Urinary bladder (tissue), 4 donors: ENCODE results near the gene PCDHGC3. TPM values are rescaled to one million over a fixed set of nuclear protein-coding genes. Genes with fewer than 3 reads are reported as not detected.
A peak's percentile ranks its signal among the peaks of the same experiment; 100 is the strongest.

Experiments
- DNase-seq: peaks from one replicate; pipeline ENCODE4 v3.0.0-alpha.2; 2015; ENCODE audit errors: extremely low spot score
- H3K27ac ChIP-seq: one replicate; pipeline ENCODE4 v1.5.1; 2013; ENCODE audit warnings: low read depth, mild to moderate bottlenecking, moderate library complexity
- H3K36me3 ChIP-seq: one replicate; pipeline ENCODE4 v1.6.1; 2013; ENCODE audit warnings: mild to moderate bottlenecking, moderate library complexity; ENCODE audit not compliant: insufficient read depth
- H3K4me1 ChIP-seq: one replicate; pipeline ENCODE4 v1.6.1; 2013; ENCODE audit warnings: mild to moderate bottlenecking, moderate library complexity; ENCODE audit not compliant: insufficient read depth
- H3K4me3 ChIP-seq: one replicate; pipeline ENCODE4 v1.5.1; 2013; ENCODE audit warnings: low read depth, low read length
- WGBS: extraction: QIAGEN DNeasy Blood & Tissue Kit; methylation state at CpG from one replicate; pipeline ENCODE4 v1.1.7; 2013; 5-methylcytosine and 5-hydroxymethylcytosine counted together
- polyA plus RNA-seq: library from polyadenylated mRNA; stranded (reverse); fragments of 200-250 nt; gene quantifications from one replicate; pipeline ENCODE4 v1.2.3, GENCODE V29; 2013
- total RNA-seq: library from RNA; depleted of rRNA; stranded (reverse); fragments of >200 nt; gene quantifications from one replicate; pipeline ENCODE4 v1.2.3, GENCODE V29; 2014
- donor health status: healthy with polysubstance abuse.
- donor health status: healthy.

PCDHGC3 gene
- total and polyA plus RNA-seq, 2 donors: 62.8 to 101 TPM

DNA sequence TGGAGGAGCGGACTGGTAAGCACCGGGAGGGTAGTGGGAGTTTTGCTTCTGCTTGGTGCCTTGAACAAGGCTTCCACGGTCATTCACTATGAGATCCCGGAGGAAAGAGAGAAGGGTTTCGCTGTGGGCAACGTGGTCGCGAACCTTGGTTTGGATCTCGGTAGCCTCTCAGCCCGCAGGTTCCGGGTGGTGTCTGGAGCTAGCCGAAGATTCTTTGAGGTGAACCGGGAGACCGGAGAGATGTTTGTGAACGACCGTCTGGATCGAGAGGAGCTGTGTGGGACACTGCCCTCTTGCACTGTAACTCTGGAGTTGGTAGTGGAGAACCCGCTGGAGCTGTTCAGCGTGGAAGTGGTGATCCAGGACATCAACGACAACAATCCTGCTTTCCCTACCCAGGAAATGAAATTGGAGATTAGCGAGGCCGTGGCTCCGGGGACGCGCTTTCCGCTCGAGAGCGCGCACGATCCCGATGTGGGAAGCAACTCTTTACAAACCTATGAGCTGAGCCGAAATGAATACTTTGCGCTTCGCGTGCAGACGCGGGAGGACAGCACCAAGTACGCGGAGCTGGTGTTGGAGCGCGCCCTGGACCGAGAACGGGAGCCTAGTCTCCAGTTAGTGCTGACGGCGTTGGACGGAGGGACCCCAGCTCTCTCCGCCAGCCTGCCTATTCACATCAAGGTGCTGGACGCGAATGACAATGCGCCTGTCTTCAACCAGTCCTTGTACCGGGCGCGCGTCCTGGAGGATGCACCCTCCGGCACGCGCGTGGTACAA lies 556 bp downstream of the PCDHGC3 start:
- no peaks in the 10 kb centered on the region for H3K4me1 ChIP-seq
- peak overlapping the region; percentile 57 for H3K27ac ChIP-seq
- peak overlapping the region; percentile 40 for H3K4me3 ChIP-seq
- peak; percentile 69 for DNase-seq
- WGBS: under 1% methylated on average over 58 of the region's 58 CpGs
- no peaks in the 10 kb centered on the region for H3K36me3 ChIP-seq

DNA sequence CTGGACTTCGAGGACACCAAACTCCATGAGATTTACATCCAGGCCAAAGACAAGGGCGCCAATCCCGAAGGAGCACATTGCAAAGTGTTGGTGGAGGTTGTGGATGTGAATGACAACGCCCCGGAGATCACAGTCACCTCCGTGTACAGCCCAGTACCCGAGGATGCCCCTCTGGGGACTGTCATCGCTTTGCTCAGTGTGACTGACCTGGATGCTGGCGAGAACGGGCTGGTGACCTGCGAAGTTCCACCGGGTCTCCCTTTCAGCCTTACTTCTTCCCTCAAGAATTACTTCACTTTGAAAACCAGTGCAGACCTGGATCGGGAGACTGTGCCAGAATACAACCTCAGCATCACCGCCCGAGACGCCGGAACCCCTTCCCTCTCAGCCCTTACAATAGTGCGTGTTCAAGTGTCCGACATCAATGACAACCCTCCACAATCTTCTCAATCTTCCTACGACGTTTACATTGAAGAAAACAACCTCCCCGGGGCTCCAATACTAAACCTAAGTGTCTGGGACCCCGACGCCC lies 1.3 kb downstream of the PCDHGC3 start:
- no peak for DNase-seq
- no peaks in the 10 kb centered on the region for H3K36me3 ChIP-seq
- H3K27ac ChIP-seq: no peak overlapping the region
- H3K4me1 ChIP-seq: no peaks in the 10 kb centered on the region
- H3K4me3 ChIP-seq: peak overlapping the region; percentile 40
- WGBS: 24% methylated on average over 24 of the region's 24 CpGs

DNA sequence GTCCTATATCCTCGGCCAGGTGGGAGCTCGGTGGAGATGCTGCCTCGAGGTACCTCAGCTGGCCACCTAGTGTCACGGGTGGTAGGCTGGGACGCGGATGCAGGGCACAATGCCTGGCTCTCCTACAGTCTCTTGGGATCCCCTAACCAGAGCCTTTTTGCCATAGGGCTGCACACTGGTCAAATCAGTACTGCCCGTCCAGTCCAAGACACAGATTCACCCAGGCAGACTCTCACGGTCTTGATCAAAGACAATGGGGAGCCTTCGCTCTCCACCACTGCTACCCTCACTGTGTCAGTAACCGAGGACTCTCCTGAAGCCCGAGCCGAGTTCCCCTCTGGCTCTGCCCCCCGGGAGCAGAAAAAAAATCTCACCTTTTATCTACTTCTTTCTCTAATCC lies 2.0 kb downstream of the PCDHGC3 start:
- no peaks in the 10 kb centered on the region for H3K36me3 ChIP-seq
- H3K4me1 ChIP-seq: no peaks in the 10 kb centered on the region
- H3K27ac ChIP-seq: no peak overlapping the region
- DNase-seq: no peak
- WGBS: 44% methylated on average over 13 of the region's 13 CpGs
- peak overlapping the region; percentile 20 for H3K4me3 ChIP-seq

DNA sequence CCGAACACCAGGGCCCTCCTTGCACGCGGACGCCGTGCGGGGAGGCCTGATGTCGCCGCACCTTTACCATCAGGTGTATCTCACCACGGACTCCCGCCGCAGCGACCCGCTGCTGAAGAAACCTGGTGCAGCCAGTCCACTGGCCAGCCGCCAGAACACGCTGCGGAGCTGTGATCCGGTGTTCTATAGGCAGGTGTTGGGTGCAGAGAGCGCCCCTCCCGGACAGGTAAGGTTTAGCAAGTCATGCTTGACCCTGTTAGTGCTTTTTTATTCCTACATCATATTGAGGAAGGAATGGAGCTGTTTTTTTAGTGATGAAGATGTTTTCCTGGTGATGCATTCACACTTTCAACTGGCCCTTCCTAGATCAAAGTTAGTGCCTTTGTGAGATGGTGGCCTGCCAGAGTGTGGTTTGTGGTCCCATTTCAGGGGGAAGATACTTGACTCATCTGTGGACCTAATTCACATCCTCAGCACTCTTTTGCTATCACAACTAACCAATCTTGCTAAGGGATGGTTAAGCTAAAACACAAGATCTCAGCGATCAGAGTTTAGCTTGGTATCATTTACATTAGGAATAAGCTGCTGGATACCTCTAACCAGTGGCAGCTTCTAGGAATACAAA lies 2.7 kb downstream of the PCDHGC3 start:
- 21% methylated on average over 20 of the region's 20 CpGs for WGBS

DNA sequence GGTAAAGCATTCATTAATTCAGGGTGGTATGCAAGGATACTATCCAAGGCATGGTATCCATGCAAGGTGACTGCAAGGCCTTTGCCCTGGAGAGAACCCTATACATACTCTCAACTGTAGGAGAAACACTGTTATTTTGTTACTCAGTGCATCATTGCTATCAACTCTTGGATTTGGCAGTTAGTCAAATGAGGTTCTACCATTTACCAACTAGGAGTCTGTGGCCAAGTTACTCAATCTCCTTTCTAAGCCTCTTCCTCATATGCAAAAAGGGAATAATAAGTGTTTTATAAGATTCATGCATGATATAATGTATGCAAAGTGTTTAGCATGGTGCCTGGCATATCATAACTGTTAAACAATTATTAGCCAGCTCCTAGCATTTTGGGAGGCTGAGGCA lies 4.0 kb downstream of the PCDHGC3 start:
- H3K4me3 ChIP-seq: no peak overlapping the region
- H3K4me1 ChIP-seq: peaks cover 2% of the 10 kb centered on the region
- DNase-seq: no peak
- no peak overlapping the region for H3K27ac ChIP-seq
- H3K36me3 ChIP-seq: no peaks in the 10 kb centered on the region

More for the DNA sequence above, 2.7 kb downstream of the PCDHGC3 start:
- Histone ChIP-seq H3K27ac (no peak overlapping the region), H3K36me3 (no peaks in the 10 kb centered on the region), H3K4me1 (no peaks in the 10 kb centered on the region), H3K4me3 (peak overlapping the region; percentile 20)
- no peak for DNase-seq

DNA sequence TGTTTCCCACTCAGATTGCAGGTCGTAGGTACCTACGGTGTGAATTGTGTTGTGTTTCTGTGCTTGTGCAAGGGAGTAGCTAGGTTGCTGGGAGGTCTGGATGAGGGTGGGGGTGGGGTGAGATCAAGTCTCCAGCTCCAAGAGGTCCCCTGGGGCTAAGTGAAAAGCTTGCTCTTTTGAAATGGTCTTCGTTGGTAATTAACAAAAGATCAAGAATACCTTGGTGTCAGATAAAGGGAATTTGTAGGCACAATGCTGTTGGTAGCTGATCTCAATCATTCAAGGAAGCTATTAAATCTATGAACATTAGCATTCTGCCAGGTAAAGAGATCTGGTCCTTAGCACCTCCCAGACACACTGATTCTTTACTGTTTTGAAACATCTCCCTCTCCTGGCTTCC lies 8.1 kb downstream of the PCDHGC3 start:
- H3K4me3 ChIP-seq: no peak overlapping the region
- 56% methylated on average over 3 of the region's 3 CpGs for WGBS
- H3K4me1 ChIP-seq: peaks cover 2% of the 10 kb centered on the region
- H3K27ac ChIP-seq: no peak overlapping the region
- no peak for DNase-seq
- no peaks in the 10 kb centered on the region for H3K36me3 ChIP-seq

DNA sequence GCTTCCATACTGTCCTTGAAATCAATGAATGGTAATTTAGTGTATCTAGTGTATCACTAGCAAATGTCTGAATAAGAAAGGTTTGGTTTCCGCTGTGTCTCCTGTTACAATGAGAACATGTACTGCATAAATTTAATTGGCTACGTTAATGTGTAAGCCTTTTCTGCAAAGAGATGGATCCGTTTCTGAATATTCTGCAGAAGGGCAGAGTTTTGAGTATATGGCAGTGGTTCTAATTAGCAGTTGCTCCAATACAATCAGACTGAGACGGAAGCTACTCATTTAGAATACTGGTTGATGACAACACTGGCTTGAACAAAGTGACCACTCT lies 8.5 kb downstream of the PCDHGC3 start:
- no peak overlapping the region for H3K27ac ChIP-seq
- H3K4me3 ChIP-seq: peak overlapping the region; percentile 28
- DNase-seq: no peak
- H3K4me1 ChIP-seq: peaks cover 2% of the 10 kb centered on the region
- WGBS: 18% methylated on average over 4 of the region's 4 CpGs
- no peaks in the 10 kb centered on the region for H3K36me3 ChIP-seq

DNA sequence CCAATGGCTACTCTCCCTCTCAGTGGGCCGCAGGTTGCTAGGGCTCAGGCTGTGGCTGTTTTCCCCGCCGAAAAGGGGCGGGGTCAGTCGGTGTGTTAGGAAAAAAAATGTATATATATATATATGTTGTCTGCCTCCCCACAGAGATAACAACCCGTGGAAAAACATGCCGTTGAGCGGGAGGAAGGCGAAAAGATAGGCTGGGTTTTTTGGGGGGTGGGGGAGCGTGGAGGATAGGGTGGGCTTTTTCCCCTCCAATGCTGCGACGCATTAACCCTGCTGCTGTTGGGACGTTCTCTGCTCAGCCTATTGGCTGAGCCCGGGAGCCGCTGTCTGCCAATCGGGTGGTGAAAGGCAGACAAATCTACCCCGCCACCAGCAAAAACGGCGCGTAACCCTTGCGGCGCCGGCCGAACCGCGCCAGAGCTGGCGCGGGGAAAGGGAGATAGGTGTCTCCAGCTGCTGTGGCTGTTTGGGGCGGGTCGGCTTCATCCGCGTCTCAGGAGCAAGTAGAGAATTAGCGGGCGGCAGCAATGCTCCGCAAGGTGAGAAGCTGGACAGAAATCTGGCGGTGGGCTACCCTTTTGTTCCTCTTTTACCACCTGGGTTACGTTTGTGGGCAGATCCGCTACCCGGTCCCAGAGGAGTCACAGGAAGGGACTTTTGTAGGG lies 9.0 kb downstream of the PCDHGC3 start, which contains the start of gene PCDHGC4:
Gene PCDHGC4 (plus strand): TSS at position 390 of the 671 bp plus-strand sequence. CDS start 144 bp downstream, at position 534.
- WGBS: 8% methylated on average over 39 of the region's 39 CpGs
- Histone ChIP-seq H3K27ac (no peak within 1 kb of the TSS), H3K4me1 (peaks cover 2% of the 10 kb centered on the region), H3K36me3 (no peaks in the 10 kb centered on the region), H3K4me3 (peak within 1 kb of the TSS; percentile 28)
- no peak for DNase-seq

DNA sequence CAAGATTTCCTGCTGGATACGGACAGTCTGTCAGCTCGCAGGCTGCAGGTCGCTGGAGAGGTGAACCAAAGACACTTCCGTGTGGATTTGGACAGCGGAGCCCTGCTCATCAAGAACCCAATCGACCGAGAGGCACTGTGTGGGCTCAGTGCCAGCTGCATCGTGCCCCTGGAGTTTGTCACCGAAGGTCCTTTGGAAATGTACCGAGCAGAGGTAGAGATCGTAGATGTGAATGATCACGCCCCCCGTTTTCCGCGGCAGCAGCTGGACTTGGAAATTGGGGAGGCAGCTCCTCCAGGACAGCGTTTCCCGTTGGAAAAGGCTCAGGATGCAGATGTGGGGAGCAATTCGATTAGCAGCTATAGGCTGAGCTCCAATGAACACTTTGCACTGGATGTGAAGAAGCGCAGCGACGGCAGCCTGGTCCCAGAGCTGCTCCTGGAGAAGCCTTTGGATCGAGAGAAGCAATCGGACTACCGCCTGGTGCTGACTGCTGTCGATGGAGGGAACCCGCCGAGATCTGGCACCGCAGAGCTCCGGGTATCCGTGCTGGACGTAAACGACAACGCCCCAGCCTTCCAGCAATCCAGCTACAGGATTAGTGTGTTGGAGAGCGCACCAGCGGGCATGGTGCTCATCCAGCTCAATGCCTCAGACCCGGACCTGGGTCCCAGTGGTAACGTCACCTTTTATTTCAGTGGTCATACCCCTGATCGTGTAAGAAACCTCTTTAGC lies 9.7 kb downstream of the PCDHGC3 start:
- DNase-seq: no peak
- no peak overlapping the region for H3K27ac ChIP-seq
- peaks cover 2% of the 10 kb centered on the region for H3K4me1 ChIP-seq
- no peaks in the 10 kb centered on the region for H3K36me3 ChIP-seq
- peak overlapping the region; percentile 28 for H3K4me3 ChIP-seq
- whole genome bisulfite sequencing: 57% methylated on average over 38 of the region's 38 CpGs

DNA sequence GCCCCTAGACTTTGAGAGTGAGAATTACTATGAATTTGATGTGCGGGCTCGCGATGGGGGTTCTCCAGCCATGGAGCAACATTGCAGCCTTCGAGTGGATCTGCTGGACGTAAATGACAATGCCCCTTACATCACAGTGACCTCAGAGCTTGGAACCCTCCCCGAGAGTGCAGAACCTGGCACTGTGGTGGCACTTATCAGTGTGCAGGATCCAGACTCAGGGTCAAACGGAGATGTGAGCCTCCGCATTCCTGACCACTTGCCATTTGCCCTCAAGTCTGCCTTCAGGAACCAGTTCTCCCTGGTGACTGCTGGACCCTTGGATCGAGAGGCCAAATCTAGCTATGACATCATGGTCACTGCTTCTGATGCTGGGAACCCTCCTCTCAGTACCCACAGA lies 10.3 kb downstream of the PCDHGC3 start:
- H3K4me1 ChIP-seq: peaks cover 2% of the 10 kb centered on the region
- no peak overlapping the region for H3K4me3 ChIP-seq
- WGBS: 88% methylated on average over 9 of the region's 9 CpGs
- no peaks in the 10 kb centered on the region for H3K36me3 ChIP-seq
- H3K27ac ChIP-seq: no peak overlapping the region
- no peak for DNase-seq

DNA sequence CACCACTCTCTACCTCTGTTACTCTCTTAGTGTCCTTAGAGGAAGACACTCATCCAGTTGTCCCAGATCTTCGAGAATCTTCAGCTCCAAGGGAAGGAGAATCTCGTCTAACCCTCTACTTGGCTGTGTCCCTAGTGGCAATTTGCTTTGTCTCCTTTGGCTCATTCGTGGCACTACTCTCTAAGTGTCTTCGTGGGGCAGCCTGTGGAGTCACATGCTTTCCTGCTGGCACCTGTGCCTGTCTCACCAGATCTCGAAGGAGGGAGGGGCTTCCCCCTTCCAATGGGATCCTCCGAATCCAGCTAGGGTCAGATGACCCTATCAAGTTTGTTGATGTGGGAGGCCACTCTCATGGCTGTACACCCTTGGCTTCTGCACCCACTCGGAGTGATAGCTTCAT lies 11.4 kb downstream of the PCDHGC3 start:
- WGBS: 84% methylated on average over 7 of the region's 7 CpGs
- Histone ChIP-seq H3K27ac (no peak overlapping the region), H3K4me1 (peaks cover 2% of the 10 kb centered on the region), H3K4me3 (no peak overlapping the region), H3K36me3 (no peaks in the 10 kb centered on the region)
- no peak for DNase-seq

DNA sequence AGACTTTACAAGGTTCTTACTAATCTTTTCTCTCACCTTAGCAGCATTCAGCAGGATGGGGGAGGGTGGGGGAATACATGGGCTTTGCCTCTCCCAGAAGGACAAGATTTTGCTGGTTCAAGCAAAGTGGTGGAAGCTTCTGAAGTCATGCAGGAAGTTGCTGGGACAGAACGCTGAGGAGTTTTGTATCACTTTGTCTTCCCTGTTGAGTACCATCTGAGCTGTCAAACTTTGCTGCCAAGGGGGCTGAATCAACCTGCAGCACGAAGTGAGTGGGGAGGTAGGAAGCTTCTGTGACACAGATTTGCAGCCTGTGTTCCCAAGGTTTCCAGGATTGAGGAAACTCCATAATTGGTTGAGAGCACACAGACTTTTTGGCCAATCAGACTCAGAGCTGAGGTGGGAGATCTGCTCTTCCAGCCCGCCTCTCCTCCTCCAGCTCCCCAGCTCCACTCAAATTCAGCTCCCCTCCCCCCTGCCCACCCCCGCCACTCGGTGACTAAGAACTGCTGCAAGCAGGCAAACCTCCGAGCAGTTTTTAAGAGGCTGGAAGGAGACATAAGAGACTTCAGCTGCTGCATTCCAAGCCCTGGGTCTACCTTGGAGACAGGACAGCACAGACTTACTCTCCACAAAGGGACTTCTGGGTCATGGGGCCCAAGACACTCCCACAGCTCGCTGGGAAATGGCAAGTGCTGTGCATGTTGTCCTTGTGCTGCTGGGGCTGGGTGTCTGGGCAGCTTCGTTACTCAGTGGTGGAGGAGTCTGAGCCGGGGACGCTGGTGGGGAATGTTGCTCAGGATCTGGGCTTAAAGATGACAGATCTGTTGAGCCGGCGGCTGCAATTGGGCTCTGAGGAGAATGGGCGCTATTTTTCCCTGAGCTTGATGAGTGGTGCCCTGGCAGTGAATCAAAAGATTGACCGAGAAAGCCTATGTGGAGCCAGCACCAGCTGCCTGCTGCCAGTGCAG lies 13.1 kb downstream of the PCDHGC3 start, which contains the start of gene PCDHGC5:
Gene PCDHGC5 (plus strand): TSS at position 491 of the 971 bp plus-strand sequence. CDS start 160 bp downstream, at position 651.
- H3K4me1 ChIP-seq: no peaks in the 10 kb centered on the region
- no peaks in the 10 kb centered on the region for H3K36me3 ChIP-seq
- H3K4me3 ChIP-seq: no peak within 1 kb of the TSS
- H3K27ac ChIP-seq: no peak within 1 kb of the TSS
- 58% methylated on average over 14 of the region's 14 CpGs for WGBS
- DNase-seq: no peak
